ENCODE measurements around the gene KLF9.

The KLF9 gene

GRCh38 chr9:70413799-70414775 lies at the start of gene KLF9:
Gene KLF9 (minus strand): TSS chr9:70414657. CDS start chr9:70413363, 1,294 bp downstream.
- DNase-seq: peak; percentile 95

GRCh38 chr9:70463877-70464276 lies 49.4 kb upstream of the KLF9 start:
- no peak for DNase-seq

GRCh38 chr9:70462300-70462699 lies 47.8 kb upstream of the KLF9 start:
- DNase-seq: no peak

- no peak for DNase-seq
Measured at GRCh38 chr9:70457235-70457634, 42.8 kb upstream of the KLF9 start.

- no peak for DNase-seq
Measured at GRCh38 chr9:70455993-70456704, 41.7 kb upstream of the KLF9 start.

- DNase-seq: no peak
Measured at GRCh38 chr9:70452365-70452764, 37.9 kb upstream of the KLF9 start.

- no peak for DNase-seq
Measured at GRCh38 chr9:70451765-70452164, 37.3 kb upstream of the KLF9 start.

- DNase-seq: no peak
Measured at GRCh38 chr9:70450738-70451137, 36.3 kb upstream of the KLF9 start.

- no peak for DNase-seq
Measured at GRCh38 chr9:70449461-70449860, 35.0 kb upstream of the KLF9 start.

- DNase-seq: no peak
Measured at GRCh38 chr9:70448919-70449318, 34.5 kb upstream of the KLF9 start.

- no peak for DNase-seq
Measured at GRCh38 chr9:70444904-70445303, 30.4 kb upstream of the KLF9 start.

GRCh38 chr9:70442328-70442848 lies 27.9 kb upstream of the KLF9 start:
- no peak for DNase-seq

GRCh38 chr9:70441622-70442021 lies 27.2 kb upstream of the KLF9 start:
- DNase-seq: no peak

- no peak for DNase-seq
Measured at GRCh38 chr9:70439991-70440706, 25.7 kb upstream of the KLF9 start.

GRCh38 chr9:70438341-70438928 lies 24.0 kb upstream of the KLF9 start:
- DNase-seq: no peak

- DNase-seq: no peak
Measured at GRCh38 chr9:70435948-70436347, 21.5 kb upstream of the KLF9 start.

GRCh38 chr9:70429899-70430298 lies 15.4 kb upstream of the KLF9 start:
- no peak for DNase-seq

GRCh38 chr9:70428781-70429180 lies 14.3 kb upstream of the KLF9 start:
- DNase-seq: no peak

GRCh38 chr9:70427161-70427945 lies 12.9 kb upstream of the KLF9 start:
- DNase-seq: no peak

- DNase-seq: no peak
Measured at GRCh38 chr9:70425192-70425591, 10.7 kb upstream of the KLF9 start.

- DNase-seq: no peak
Measured at GRCh38 chr9:70422371-70423043, 8.1 kb upstream of the KLF9 start.
